GM12801 (cell line): ENCODE measurements around the gene GBX1.

ENCODE experiments used
- TF ChIP-seq, protein P1 (sequence below): IDR thresholded peaks from one replicate; pipeline ENCODE4 v1.5.1; 2011; ENCODE audit warnings: control low read depth; ENCODE audit not compliant: insufficient read length; ENCODE audit errors: extremely low read depth

Gene GBX1

DNA sequence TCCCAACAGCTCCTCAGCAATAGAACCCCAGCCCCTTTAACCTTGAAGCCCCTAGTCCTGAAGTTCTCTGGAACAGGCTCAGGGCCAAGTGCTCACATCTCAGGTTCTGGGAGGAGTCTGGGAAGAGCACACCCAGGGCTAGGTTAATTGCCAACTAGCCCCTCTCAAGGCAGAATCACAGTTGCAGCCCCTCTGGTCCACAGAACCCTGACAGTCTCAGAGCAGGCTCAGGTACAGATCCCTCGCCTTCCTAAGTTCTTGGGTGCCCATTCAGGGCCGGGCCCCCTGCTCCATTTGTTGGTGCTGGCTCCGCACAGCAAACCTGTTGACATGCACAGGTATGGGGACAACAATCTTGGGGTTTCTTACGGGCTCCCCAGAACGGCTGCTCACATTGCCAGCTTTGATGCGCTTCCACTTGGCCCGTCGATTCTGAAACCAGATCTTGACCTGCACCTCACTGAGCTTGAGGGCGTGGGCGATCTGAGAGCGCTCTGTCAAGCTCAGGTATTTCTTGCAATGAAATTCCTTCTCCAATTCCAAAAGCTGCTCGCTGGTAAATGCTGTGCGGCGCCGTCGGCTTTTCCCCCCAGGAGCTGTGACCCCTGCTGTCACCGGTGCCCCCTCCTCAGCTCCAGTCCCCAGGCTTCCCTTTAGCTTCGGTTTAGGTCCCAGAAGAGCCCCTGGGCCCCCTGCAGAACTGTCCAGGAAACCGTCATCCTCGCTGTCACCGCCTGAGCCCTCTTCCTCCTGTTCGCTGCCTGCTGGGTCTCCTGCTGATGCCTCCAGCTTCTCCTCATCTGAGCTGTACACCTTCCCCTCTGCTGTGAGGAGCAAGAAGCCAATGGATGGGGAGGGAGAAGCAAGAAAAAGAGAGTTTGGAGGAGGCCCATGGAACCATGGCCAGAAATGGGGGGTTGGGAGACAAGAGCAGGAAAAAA lies 18.9 kb downstream of the GBX1 start:
- TF ChIP-seq, protein P1, sequence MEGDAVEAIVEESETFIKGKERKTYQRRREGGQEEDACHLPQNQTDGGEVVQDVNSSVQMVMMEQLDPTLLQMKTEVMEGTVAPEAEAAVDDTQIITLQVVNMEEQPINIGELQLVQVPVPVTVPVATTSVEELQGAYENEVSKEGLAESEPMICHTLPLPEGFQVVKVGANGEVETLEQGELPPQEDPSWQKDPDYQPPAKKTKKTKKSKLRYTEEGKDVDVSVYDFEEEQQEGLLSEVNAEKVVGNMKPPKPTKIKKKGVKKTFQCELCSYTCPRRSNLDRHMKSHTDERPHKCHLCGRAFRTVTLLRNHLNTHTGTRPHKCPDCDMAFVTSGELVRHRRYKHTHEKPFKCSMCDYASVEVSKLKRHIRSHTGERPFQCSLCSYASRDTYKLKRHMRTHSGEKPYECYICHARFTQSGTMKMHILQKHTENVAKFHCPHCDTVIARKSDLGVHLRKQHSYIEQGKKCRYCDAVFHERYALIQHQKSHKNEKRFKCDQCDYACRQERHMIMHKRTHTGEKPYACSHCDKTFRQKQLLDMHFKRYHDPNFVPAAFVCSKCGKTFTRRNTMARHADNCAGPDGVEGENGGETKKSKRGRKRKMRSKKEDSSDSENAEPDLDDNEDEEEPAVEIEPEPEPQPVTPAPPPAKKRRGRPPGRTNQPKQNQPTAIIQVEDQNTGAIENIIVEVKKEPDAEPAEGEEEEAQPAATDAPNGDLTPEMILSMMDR: no peak

DNA sequence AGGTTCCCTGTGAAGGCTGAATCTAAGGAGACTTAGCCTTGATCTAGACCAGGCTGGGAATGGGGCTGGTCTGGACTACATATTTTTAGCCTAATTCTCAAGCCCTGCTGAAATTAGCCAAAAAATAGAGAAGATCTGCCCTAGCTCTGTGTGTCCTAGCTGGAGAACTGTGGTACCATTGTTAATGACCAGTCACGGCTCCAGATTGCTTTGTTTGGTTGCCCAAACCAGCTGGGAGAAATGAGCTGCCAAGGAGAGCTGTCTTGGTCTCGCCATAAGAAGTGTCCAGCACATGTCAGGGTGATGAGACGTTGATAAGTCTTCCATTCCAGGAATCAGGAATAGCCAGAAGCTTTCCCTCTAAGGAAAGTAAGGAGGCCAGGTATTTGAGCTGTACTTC lies 20.7 kb downstream of the GBX1 start:
- TF ChIP-seq, protein P1: no peak

DNA sequence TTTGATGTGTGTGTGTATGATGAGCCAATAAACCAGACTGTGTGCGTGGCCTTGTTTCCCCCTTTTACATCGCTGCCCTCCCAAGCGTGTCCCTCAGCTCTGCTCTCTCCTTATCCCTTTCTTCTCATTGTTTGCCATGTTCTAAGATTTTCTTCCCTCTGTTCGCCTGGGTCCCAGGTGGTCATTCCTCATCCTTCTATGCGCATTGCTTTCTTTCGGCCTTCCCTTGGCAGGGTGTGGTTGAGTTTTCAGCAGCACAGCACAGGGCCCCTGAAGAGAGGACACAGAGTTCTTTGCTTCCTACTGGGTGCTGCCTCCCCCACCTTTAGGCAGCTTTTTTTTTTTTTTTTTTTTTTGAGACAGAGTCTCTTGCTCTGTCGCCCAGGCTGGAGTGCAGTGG lies 23.1 kb downstream of the GBX1 start:
- TF ChIP-seq, protein P1: no peak

DNA sequence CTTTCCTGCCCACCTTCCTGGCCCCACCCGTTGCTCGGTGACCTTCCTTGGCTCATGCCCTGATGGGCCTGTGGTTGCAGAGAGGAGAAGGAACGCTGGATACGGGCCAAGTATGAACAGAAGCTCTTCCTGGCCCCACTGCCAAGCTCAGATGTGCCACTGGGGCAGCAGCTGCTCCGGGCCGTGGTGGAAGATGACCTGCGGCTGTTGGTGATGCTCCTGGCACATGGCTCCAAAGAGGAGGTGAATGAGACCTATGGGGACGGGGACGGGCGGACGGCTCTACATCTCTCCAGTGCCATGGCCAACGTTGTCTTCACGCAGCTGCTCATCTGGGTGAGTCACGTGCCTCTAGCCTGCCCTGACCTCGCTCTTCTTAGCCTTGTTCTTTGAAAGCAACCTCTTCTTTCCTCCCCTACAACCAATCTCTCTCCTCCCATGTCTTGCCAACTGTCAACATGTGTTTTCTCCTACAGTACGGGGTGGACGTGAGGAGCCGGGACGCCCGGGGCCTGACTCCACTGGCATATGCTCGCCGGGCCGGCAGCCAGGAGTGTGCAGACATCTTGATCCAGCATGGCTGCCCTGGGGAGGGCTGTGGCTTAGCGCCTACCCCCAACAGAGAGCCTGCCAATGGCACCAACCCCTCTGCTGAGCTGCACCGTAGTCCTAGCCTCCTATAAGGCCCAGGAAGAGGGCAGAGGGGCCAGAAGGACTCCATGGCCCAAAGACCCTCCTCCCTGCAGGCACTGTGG lies 24.1 kb downstream of the GBX1 start:
- TF ChIP-seq, protein P1: no peak

DNA sequence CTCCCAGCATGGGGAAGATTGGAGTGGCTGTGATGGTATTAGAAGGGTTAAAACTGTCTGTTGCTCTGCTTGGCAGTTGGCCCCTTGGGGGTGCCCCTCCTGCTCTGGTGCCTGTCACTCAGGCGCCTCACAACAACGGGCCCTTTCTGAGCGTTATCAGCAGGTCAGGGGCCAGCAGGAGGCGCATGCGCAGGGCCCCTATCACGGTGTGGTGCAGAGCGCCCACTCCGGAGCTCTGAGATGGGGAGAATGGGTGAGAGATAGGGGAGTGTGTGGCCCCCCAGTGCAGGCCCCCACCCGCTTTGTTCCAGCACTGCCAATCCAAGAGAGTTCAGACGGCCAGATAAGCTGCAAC lies 24.8 kb downstream of the GBX1 start:
- TF ChIP-seq, protein P1: no peak

DNA sequence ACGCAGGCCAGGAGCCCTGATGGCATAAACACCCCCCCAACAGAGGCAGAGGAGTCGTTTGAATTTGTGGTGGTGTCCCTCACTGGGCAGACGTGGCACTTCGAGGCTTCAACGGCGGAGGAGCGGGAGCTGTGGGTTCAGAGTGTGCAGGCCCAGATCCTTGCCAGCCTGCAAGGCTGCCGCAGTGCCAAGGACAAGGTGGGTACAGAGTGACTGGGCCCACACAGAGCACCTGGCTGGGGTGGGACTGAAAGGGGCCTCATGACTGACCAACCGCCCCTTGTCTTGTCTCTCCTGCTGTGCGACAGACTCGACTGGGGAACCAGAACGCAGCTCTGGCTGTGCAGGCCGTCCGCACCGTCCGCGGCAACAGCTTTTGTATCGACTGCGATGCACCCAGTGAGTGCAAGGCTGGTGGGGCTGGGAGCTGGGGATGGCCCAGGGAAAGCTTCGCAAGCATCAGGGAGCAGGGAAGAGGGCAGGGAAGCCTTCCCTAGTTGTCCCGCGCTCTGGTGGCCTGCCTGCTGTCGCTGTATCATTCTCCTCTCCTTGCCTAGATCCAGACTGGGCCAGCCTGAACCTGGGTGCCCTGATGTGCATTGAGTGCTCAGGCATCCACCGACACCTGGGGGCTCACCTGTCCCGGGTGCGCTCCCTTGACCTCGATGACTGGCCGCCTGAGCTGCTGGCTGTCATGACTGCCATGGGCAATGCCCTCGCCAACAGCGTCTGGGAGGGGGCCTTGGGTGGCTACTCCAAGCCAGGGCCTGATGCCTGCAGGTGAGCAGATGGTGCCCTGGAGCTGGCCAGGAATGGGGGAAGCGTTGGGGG lies 25.4 kb downstream of the GBX1 start:
- TF ChIP-seq, protein P1: no peak
